HG03378 (cell line): ENCODE measurements around the gene HACL1.
"Not testable (repeated sequence)": the region's sequence is repeated elsewhere in the genome, so short reads cannot be mapped to it uniquely, and the experiment has no call there.

Source experiments
- ATAC-seq: cut with Tn5 transposase; IDR thresholded peaks from one replicate; pipeline ENCODE4 v1.9.1; 2021; ENCODE audit warnings: mild to moderate bottlenecking, moderate library complexity; ENCODE audit not compliant: unreplicated experiment

HACL1 gene

GRCh38 chr3:15630646-15631350, 29.4 kb upstream of the HACL1 start:
- ATAC-seq, result peak; percentile 37

GRCh38 chr3:15629860-15630597, 28.7 kb upstream of the HACL1 start:
- peak; percentile 92 for ATAC-seq

- ATAC-seq, result no peak
Measured at GRCh38 chr3:15628967-15629366, 27.6 kb upstream of the HACL1 start.

GRCh38 chr3:15623535-15624440, 22.4 kb upstream of the HACL1 start:
- ATAC-seq, result no peak

GRCh38 chr3:15619659-15620464, 18.5 kb upstream of the HACL1 start:
- not testable (repeated sequence) for ATAC-seq

GRCh38 chr3:15616053-15616452, 14.7 kb upstream of the HACL1 start:
- ATAC-seq, result no peak

- ATAC-seq, result no peak
Measured at GRCh38 chr3:15614958-15615357, 13.6 kb upstream of the HACL1 start.

- no peak for ATAC-seq
Measured at GRCh38 chr3:15612001-15612400, 10.6 kb upstream of the HACL1 start.

- no peak for ATAC-seq
Measured at GRCh38 chr3:15611018-15611417, 9.6 kb upstream of the HACL1 start.

- ATAC-seq, result no peak
Measured at GRCh38 chr3:15610082-15610759, 8.9 kb upstream of the HACL1 start.

- no peak for ATAC-seq
Measured at GRCh38 chr3:15606434-15606891, 5.1 kb upstream of the HACL1 start.

GRCh38 chr3:15604584-15604983, 3.2 kb upstream of the HACL1 start:
- ATAC-seq, result not testable (repeated sequence)

- ATAC-seq, result not testable (repeated sequence)
Measured at GRCh38 chr3:15602816-15603215, 1.4 kb upstream of the HACL1 start.

- no peak for ATAC-seq
Measured at GRCh38 chr3:15602146-15602536, 772 bp upstream of the HACL1 start.

GRCh38 chr3:15601046-15601398, 347 bp downstream of the HACL1 start:
- ATAC-seq, result peak; percentile 11

GRCh38 chr3:15595955-15596354, 5.4 kb downstream of the HACL1 start:
- no peak for ATAC-seq

GRCh38 chr3:15592968-15593367, 8.4 kb downstream of the HACL1 start:
- ATAC-seq, result no peak

- ATAC-seq, result no peak
Measured at GRCh38 chr3:15591928-15592327, 9.4 kb downstream of the HACL1 start.

- ATAC-seq, result no peak
Measured at GRCh38 chr3:15591242-15591641, 10.1 kb downstream of the HACL1 start.
